Progenitor cell of endocrine pancreas (in vitro differentiated cells): ENCODE measurements around the gene ULK4. TPM values are rescaled to one million over a fixed set of nuclear protein-coding genes. Genes with fewer than 3 reads are reported as not detected.

Source experiments
- DNase-seq: peaks from one replicate; pipeline ENCODE4 v3.0.0; 2021; ENCODE audit warnings: low spot score; ENCODE audit not compliant: unreplicated experiment
- H3K27ac Mint-ChIP-seq: 2 replicates; pipeline ENCODE4 v1.8.0; 2021; ENCODE audit warnings: mild to moderate bottlenecking, moderate library complexity, mixed read lengths
- H3K27me3 Mint-ChIP-seq: 2 replicates; pipeline ENCODE4 v1.8.0; 2021; ENCODE audit warnings: mixed read lengths
- H3K36me3 Mint-ChIP-seq: 2 replicates; pipeline ENCODE4 v1.8.0; 2022; ENCODE audit warnings: mixed read lengths; ENCODE audit not compliant: insufficient read depth
- H3K4me1 Mint-ChIP-seq: 2 replicates; pipeline ENCODE4 v1.8.0; 2021; ENCODE audit warnings: low read depth, mixed read lengths
- H3K4me3 Mint-ChIP-seq: 2 replicates; pipeline ENCODE4 v1.8.0; 2021; ENCODE audit warnings: low read depth, mild to moderate bottlenecking, moderate library complexity, mixed read lengths
- H3K9me3 Mint-ChIP-seq: 2 replicates; pipeline ENCODE4 v1.8.0; 2021; ENCODE audit warnings: low read depth, mixed read lengths
- CTCF ChIP-seq: fragments of 200-600 bp; sonication (generic); IDR thresholded peaks from one replicate; pipeline ENCODE4 v1.5.0; 2021; ENCODE audit warnings: antibody characterized with exemption, mild to moderate bottlenecking; ENCODE audit not compliant: unreplicated experiment
- total RNA-seq: library from RNA; stranded (reverse); gene quantifications from 2 replicates; pipeline ENCODE4 v1.2.1, GENCODE V29; 2021

The ULK4 gene
- total RNA-seq, 1 donor from 2014 or later, result 14.2 TPM

GRCh38 chr3:41357271-41357670, 604.6 kb downstream of the ULK4 start:
- Mint-ChIP-seq H3K36me3 (no peaks in the 10 kb centered on the region), H3K27ac (no peak overlapping the region), H3K9me3 (no peaks in the 10 kb centered on the region), H3K4me1 (peaks cover 10% of the 10 kb centered on the region), H3K4me3 (no peak overlapping the region), H3K27me3 (no peaks in the 10 kb centered on the region)
- no peak for TF ChIP-seq CTCF
- no peak for DNase-seq

GRCh38 chr3:41356775-41357174, 605.1 kb downstream of the ULK4 start:
- peaks cover 7% of the 10 kb centered on the region for H3K4me1 Mint-ChIP-seq
- H3K27me3 Mint-ChIP-seq, result no peaks in the 10 kb centered on the region
- no peaks in the 10 kb centered on the region for H3K36me3 Mint-ChIP-seq
- TF ChIP-seq CTCF, result no peak
- H3K27ac Mint-ChIP-seq, result no peak overlapping the region
- H3K9me3 Mint-ChIP-seq, result no peaks in the 10 kb centered on the region
- DNase-seq, result no peak
- no peak overlapping the region for H3K4me3 Mint-ChIP-seq

GRCh38 chr3:41352510-41352909, 609.4 kb downstream of the ULK4 start:
- Mint-ChIP-seq H3K4me3 (no peak overlapping the region), H3K27ac (no peak overlapping the region), H3K27me3 (no peaks in the 10 kb centered on the region), H3K36me3 (no peaks in the 10 kb centered on the region), H3K4me1 (no peaks in the 10 kb centered on the region), H3K9me3 (no peaks in the 10 kb centered on the region)
- DNase-seq, result no peak
- no peak for TF ChIP-seq CTCF

- no peak for DNase-seq
- no peak overlapping the region for H3K4me3 Mint-ChIP-seq
- no peaks in the 10 kb centered on the region for H3K9me3 Mint-ChIP-seq
- no peaks in the 10 kb centered on the region for H3K4me1 Mint-ChIP-seq
- no peaks in the 10 kb centered on the region for H3K27me3 Mint-ChIP-seq
- no peak overlapping the region for H3K27ac Mint-ChIP-seq
- H3K36me3 Mint-ChIP-seq, result no peaks in the 10 kb centered on the region
- no peak for TF ChIP-seq CTCF
Measured at GRCh38 chr3:41350441-41350840, 611.5 kb downstream of the ULK4 start.

GRCh38 chr3:41348401-41348800, 613.5 kb downstream of the ULK4 start:
- H3K27ac Mint-ChIP-seq, result no peak overlapping the region
- TF ChIP-seq CTCF, result no peak

More at GRCh38 chr3:41348401-41348800, 613.5 kb downstream of the ULK4 start:
- no peaks in the 10 kb centered on the region for H3K4me1 Mint-ChIP-seq
- DNase-seq, result no peak
- no peak overlapping the region for H3K4me3 Mint-ChIP-seq
- H3K27me3 Mint-ChIP-seq, result no peaks in the 10 kb centered on the region
- peaks cover 13% of the 10 kb centered on the region for H3K9me3 Mint-ChIP-seq
- H3K36me3 Mint-ChIP-seq, result peaks cover 3% of the 10 kb centered on the region
